Measurements from ENCODE around the gene TEX9. TPM values are rescaled to one million over a fixed set of nuclear protein-coding genes. Genes with fewer than 3 reads are reported as not detected.

TEX9 gene
- total and polyA plus RNA-seq, 2 of the 4 experiments (the other 2 are of a cell fraction) = 0.63 to 1.4 TPM

GRCh38 chr15:56337084-56337725, 28.0 kb upstream of the TEX9 start:
- ChIA-PET CTCF (interaction anchor here (0.6 kb wide), 1 partner anchor 28 kb away, joined by 8 read pairs; no protein-coding TSS in a partner anchor), POLR2A (ENCODE audit: unreplicated experiment) (no interaction called here)
- H2AK9ac ChIP-seq (replicated peaks; ENCODE audit: low read depth, low read length, poor library complexity) = no peak overlapping the region
- no TSS peak for BruUV-seq (replicated peaks)
- ATAC-seq (ENCODE audit: low read depth) = no peak
- no peaks in the 10 kb centered on the region for H3K79me1 ChIP-seq (ENCODE audit: low read depth in 1 of 2, low read length in 2 of 2)
- H3K27me3 ChIP-seq (ENCODE audit: control insufficient read depth, insufficient read depth, low read length) = no peaks in the 10 kb centered on the region
- no peak overlapping the region for H2BK120ac ChIP-seq (ENCODE audit: low read depth, low read length)
- no peak overlapping the region for H2BK15ac ChIP-seq (ENCODE audit: low read depth, low read length)
- intact Hi-C loops (cut with micrococcal nuclease) = no loop called here
- DNase-seq = no peak
- no peak overlapping the region for H3K56ac ChIP-seq (ENCODE audit: extremely low read depth, insufficient read depth, low read length)
- H4K91ac ChIP-seq (ENCODE audit: insufficient read depth, low read depth, low read length) = no peak overlapping the region
- H3K9me1 ChIP-seq (ENCODE audit: insufficient read depth, low read length) = no peaks in the 10 kb centered on the region
- no peak overlapping the region for H3K23ac ChIP-seq (ENCODE audit: low read depth, low read length)
- H4K5ac ChIP-seq (ENCODE audit: low read depth, low read length) = no peak overlapping the region
- no peak overlapping the region for H3K18ac ChIP-seq (ENCODE audit: low read depth, low read length)
- no peak overlapping the region for H3K14ac ChIP-seq (replicated peaks; ENCODE audit: low read depth, low read length)
- no peak overlapping the region for H2BK5ac ChIP-seq (ENCODE audit: low read depth, low read length, poor library complexity, severe bottlenecking)
- no CpG with 5 or more reads among the region's 2 CpGs for whole genome bisulfite sequencing, 2 experiments (ENCODE audit: extremely low coverage in 2 of 2, insufficient read length in 1 of 2)
- TF ChIP-seq BHLHE40 (IDR thresholded peaks at IDR 0.05; ENCODE audit: low read depth, low read length) (no peak), CTCF (conservative IDR thresholded peaks at IDR 0.05; ENCODE audit: low read depth, low read length) (no peak), RAD21 (IDR thresholded peaks at IDR 0.05; ENCODE audit: low read length) (no peak), NFE2L2 (IDR thresholded peaks at IDR 0.05; ENCODE audit: low read depth, low read length) (no peak), RFX5 (IDR thresholded peaks at IDR 0.05; ENCODE audit: low read depth, low read length) (no peak), USF2 (IDR thresholded peaks at IDR 0.05; ENCODE audit: low read depth, low read length) (no peak), MAFK (IDR thresholded peaks at IDR 0.05; ENCODE audit: low read depth, low read length) (no peak), MAZ (IDR thresholded peaks at IDR 0.05; ENCODE audit: borderline replicate concordance, low read depth, low read length) (no peak), POLR2A (IDR thresholded peaks at IDR 0.05; ENCODE audit: low read depth, low read length) (no peak), MXI1 (IDR thresholded peaks at IDR 0.05; ENCODE audit: borderline replicate concordance, low read depth, low read length) (no peak), CHD1 (IDR thresholded peaks at IDR 0.05; ENCODE audit: low read depth, low read length) (no peak), RCOR1 (IDR thresholded peaks at IDR 0.05; ENCODE audit: insufficient replicate concordance, low read length) (no peak)
- H2AK5ac ChIP-seq (ENCODE audit: low read depth, low read length) = no peak overlapping the region
- H4K8ac ChIP-seq (ENCODE audit: low read depth in 2 of 2, low read length in 2 of 2) = no peak overlapping the region
- no peak overlapping the region for H3K4me3 ChIP-seq (ENCODE audit: insufficient read depth, low read depth, low read length)
- H3K4ac ChIP-seq (ENCODE audit: low read depth, low read length) = no peak overlapping the region
- no peaks in the 10 kb centered on the region for H4K20me1 ChIP-seq (ENCODE audit: insufficient read depth, low read length)
- H3K4me1 ChIP-seq (ENCODE audit: control insufficient read depth, insufficient read depth, low read length) = no peaks in the 10 kb centered on the region
- in situ Hi-C loops (cut with MboI; ENCODE audit: low sequenced_read_pairs) = no loop called here
- no peaks in the 10 kb centered on the region for H3K36me3 ChIP-seq (ENCODE audit: control insufficient read depth, insufficient read depth, low read length)
- no peaks in the 10 kb centered on the region for H3K9me3 ChIP-seq (ENCODE audit: control insufficient read depth, insufficient read depth, low read length)
- no peak overlapping the region for H2BK20ac ChIP-seq (ENCODE audit: low read depth, low read length)
- no peak overlapping the region for H3K9ac ChIP-seq (ENCODE audit: low read depth, low read length)
- dilution Hi-C loops (cut with HindIII; ENCODE audit: low sequenced_read_pairs, unreplicated experiment) = no loop called here
- H2AFZ ChIP-seq (replicated peaks; ENCODE audit: low read length, poor library complexity) = no peak overlapping the region
- H3K27ac ChIP-seq (ENCODE audit: insufficient read depth, low read length) = no peak overlapping the region
- H3K4me2 ChIP-seq (ENCODE audit: low read depth, low read length) = no peak overlapping the region
